Dermis lymphatic vessel endothelial cell (primary cell): ENCODE data around the gene SAPCD2. TPM values are rescaled to one million over a fixed set of nuclear protein-coding genes. Genes with fewer than 3 reads are reported as not detected.

ENCODE experiments used
- total RNA-seq: library from RNA; depleted of rRNA; stranded (reverse); fragments of >200 nt; gene quantifications from 2 replicates; pipeline ENCODE4 v1.2.1, GENCODE V29; 2014

The SAPCD2 gene, protein sequence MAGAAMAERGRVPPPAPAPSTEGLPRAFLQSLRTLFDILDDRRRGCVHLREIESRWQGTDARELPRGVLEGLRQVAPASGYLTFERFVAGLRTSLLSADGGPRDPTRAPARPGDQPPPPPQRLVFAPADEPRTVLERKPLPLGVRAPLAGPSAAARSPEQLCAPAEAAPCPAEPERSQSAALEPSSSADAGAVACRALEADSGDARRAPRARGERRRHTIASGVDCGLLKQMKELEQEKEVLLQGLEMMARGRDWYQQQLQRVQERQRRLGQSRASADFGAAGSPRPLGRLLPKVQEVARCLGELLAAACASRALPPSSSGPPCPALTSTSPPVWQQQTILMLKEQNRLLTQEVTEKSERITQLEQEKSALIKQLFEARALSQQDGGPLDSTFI
- total RNA-seq = 2.0 and 2.5 TPM in 2 replicates

DNA sequence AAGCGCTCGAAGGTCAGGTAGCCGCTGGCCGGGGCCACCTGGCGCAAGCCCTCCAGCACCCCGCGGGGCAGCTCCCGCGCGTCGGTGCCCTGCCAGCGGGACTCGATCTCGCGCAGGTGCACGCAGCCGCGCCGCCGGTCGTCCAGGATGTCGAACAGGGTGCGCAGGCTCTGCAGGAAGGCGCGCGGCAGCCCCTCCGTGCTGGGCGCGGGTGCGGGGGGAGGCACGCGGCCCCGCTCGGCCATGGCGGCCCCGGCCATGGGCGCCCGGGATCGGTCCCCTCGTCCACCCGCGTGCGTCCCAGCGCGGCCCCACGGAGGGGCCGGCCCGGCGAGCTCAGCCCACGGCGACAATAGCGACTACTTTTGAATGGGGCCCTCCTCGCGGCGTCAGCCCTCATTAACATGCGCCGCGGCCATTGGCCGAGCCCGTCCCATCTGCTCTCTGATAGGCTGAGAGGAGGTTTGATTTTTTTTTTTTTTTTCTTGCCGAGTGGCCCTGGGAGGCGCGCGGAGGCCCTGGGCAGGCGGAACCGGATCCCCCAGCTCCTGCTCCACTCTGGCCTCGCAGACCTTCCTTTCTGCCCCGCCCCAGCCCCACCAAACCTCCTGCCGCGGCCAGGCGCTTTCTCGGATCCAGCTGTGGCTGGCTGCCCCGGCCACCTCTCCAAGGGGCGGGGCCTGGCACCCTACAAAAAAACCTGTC is at the start of gene SAPCD2:
SAPCD2 (minus strand) TSS at position 357 of the 705 bp plus-strand sequence; CDS start at position 260, 97 bp downstream.

DNA sequence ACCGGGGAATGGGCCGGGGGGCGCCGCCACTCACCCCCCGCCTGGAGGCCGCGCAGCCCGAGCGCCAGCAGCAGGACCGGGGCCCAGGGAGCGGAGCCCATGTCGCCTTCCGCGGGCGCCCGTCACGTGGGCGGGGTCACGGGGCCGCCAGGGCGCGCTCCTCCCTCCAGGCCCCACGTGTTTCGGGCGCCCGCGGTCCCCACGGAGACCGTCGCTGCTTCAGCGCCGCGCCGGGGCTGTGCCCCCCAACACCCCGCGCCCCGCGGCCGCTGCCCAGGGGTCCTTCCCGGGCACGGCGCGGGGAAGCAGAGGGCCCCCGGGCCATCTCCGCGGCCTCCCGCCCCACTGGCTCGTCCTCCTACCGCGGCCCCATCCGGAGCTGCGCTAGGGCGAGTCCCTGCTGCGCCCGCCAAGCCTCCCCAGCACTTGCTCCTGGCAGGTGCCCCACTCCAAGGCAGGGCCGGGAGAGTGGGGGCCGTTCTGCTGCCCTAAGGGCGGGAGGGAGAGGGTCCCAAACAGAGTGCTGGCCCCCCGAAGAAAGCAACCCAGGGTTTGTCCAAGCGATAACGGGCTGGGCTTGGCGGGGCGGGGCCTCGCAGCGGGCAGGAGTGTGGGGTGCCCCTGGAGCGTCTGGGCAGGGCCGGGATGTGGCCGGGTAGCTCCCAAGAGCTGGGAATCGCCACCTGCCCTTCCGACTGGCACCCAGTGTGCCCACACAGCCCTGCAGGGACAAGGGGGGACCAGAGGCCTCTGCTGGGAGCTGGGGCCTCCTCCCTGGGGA is 44.4 kb upstream of the SAPCD2 start, which contains the start of gene DPP7:
DPP7 (minus strand) TSS at position 121 of the 781 bp plus-strand sequence; CDS start at position 101, 20 bp downstream.

DNA sequence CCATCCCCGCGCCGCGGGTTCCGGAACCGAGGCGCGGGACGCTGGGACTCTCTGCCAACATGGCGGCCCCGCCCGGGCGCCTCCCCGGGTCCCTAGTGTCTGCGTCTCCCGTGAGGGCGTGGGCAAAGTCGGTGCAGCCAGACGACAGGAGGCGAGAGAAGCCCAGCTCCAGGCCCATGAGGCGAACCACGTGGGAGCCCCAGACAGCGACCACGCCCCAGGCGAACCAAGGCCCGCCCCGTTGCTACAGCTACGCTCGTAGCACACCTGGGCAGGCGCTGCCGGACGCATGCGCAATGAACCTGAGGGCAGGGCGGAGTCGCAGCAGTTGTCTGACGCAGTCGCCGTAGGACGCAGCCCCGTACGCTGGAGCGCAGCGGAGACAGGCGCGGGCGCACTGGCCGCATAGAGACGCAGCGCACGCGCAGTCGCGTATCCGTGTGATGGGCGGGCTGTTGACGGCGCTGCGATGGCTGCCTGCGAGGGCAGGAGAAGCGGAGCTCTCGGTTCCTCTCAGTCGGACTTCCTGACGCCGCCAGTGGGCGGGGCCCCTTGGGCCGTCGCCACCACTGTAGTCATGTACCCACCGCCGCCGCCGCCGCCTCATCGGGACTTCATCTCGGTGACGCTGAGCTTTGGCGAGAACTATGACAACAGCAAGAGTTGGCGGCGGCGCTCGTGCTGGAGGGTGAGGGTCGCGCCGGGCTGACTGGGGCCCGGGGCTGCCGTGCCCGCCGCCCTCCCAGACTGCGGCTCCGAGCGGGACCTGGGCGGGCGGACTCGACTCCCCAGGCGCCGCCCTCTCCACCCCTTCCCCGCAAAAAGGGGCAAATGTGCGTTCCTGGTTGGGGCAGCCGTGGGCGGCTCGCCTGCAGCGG is 16.4 kb upstream of the SAPCD2 start, which contains the start of gene MAN1B1:
MAN1B1 (plus strand) TSS at position 455 of the 878 bp plus-strand sequence; CDS start at position 470, 15 bp downstream.

DNA sequence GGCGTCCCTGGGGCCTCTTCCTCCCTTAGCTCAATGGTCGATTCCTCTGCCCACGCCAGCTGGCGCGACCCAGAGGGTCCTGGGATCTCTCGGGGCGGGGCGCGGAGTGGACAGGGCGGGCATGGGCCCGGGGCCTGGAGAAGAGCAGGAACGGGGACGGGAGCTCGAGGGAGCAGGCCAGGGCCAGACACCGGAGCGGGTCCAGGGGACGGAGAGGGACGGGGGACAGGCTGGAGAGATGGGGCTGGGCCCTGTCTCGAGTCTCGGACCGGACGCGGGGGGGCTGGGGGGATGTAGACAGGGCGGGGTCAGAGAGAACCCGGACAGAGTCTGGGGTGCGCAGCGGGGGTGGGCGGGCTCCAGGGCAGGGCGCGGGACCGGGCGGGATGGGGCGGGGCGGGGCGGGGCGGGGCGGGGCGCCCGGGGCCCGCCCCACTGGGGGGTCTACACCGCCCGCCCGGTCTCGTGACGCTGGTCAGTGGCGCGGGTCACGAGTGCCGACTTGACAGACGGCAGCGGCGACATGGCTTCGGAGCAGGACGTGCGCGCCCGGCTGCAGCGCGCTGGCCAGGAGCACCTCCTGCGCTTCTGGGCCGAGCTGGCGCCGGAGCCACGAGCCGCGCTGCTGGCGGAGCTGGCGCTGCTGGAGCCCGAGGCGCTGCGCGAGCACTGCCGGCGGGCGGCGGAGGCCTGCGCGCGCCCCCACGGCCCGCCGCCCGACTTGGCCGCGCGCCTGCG is 6.8 kb upstream of the SAPCD2 start, which contains the start of gene UAP1L1:
UAP1L1 (plus strand) TSS at position 508 of the 738 bp plus-strand sequence; CDS start at position 524, 16 bp downstream.

DNA sequence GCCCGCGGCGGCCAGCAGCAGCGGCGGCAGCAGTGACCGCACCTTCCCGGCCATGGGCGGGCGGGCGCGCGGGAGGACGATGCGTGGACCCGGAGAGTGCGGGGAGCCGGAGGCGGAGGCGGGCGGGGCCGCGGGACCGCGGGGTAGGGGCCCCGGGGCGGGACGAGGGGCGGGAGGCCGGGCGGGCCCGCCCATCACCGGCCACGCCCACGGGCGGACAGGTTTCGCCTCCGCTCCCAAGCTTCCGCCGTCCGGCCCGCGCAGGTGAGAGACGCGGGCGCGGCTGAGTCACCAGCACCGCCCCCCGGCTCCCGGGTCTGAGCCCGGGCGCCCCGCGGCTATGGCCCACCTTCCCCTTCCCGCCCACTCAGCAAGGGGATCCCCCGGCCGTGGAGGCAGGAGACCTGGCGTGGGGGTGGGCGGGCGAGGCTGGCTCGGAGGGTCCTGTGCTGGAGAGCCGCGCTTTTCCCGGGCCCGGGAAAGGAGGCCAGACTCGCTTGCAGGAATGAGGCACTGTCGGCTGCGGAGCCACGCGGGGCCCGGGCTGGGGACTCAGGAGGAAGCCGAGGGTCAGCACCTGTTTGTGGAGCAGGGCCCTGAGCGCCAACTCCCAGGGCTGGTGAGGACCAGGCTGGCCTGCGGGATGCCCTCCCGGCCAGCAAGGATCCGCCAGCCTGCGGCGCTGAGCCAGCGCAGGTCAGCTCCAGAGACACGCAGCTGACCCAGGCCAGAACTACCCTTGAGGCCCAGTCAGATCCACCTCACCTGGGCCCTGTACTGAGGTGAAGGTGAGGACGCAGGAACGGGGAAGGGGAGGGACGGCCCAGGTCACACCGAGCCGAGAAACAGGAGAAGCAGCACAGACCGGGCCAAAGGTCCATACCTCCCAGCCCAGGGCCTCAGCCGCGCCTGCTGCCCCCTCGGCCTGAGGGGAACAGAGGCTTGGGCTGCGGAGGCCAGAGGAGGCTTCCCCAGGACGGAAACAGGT is 16.1 kb downstream of the SAPCD2 start, which contains the start of gene ENTPD2:
ENTPD2 (minus strand) TSS at position 118 of the 988 bp plus-strand sequence; CDS start at position 54, 64 bp downstream.

DNA sequence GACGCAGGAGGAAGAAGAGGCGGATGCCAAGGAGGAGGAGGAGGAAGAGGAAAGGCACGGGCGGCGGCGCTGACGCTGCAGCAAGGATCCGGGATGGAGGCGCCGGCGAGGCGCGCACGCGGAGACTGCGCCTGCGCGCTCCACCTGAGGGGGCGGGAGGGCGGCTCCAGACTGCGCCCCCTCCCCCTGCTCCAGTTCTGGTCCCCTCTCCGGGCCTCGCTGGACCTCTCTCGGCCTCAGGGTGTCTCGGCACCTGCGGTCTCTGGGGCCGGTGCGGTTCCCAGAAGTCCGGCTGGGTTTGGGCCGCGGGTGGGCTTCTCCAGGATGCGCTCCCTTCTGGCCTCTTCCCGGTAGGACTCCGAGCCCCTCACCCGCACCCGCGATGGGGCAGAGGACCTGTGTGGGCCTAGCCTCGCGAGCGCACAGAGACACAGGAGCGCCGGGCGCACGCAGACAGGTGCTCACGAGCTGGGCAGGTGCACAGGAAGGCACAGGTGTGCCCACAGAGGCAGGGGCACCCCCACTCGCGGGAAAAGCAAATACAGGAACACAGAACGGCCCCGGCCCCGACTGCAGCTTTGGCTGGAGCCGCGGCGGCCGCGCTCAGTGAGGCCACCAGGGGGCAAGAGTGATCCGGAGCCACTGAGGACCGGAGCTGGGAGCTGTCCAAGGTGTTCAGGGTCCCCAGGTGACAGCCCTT is 24.1 kb downstream of the SAPCD2 start, which contains the start of gene NPDC1:
NPDC1 (minus strand) TSS at position 90 of the 700 bp plus-strand sequence. CDS start 188 bp downstream, outside the sequence.

DNA sequence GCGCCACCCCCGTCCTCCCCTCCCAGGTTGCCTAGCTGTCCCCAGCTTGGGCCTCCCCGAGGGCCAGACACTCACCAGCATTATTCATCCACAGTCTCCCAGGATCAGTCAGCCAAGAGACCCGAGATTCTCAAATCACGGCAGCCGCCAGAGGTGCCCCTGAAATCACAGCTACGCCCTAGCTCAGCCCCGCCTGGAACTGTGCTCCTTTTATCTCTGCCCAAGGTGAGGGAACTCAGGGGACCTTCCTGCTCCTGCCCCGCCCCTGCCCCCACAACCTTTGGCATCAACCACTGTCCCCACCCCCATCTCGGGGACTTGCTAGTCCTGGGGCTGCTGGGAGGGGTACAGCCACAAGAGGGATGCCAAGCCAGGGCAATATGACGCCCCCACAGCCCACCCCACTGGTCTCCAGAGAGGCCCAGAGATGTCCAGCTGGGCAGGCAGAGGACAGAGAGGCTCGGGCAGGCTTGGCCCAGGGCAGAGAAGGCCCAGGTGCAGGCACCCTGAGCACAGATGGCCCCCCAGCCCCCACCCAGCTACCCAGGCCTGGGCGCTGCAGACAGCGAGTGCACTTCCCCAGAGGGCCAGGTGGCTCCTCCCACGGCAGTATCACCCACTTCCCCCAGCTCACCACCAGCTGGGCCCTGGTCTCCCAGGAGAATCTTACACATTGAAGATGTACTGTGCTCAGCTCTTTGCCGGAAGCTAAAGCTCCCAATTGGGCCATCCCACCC is 38.3 kb downstream of the SAPCD2 start, which contains the start of gene FUT7:
FUT7 (minus strand) TSS at position 185 of the 737 bp plus-strand sequence; CDS start at position 88, 97 bp downstream.

DNA sequence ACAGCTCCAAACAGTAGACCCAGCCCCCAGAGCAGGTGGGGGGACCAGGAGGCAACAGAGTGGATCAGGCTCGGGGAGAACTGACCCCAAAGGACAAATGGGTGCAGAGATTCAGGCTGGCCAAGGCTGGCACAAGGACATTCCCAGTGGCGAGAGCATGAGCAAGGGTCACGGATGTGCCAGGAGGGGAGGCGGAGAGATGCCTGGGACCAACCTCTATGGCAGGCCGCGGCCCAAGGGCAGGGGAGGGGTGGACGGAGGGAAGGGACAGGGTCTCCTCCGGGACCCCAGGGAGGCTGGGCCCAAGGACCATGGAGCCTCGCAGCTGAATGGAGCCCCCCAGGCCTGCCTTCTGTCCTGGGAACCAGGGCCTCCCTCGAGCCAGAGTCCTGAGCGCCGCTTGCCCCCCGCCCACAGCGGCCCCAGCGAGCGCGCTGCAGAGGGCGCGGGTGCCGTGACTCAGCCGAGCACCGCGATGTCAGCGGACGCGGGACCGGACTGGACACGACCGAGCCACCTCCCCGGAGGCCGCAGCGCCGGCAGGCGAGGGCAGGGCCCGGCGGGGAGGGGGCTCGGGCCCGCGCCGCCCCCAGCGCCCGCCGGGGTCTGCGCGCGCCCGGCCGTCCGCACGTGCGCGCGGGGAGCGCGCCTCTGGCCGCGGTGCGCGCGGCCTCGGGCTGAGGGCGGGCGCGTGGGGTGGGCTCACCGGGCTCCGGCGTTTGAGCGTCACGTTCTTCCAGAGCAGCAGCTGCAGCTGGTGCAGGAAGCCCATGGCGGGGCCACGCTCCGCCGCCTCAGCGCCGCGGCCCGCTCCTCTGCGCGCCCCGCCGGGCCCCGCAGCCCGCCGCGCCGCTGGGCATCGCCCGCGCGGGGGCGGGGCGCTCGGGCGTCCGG is 42.7 kb downstream of the SAPCD2 start, which contains the start of gene ABCA2:
ABCA2 (minus strand) TSS at position 869 of the 894 bp plus-strand sequence; CDS start at position 772, 97 bp downstream.

Other genes starting within 250 kb of the SAPCD2 start
- gene AJM1, start 228.1 kb downstream of the SAPCD2 start, total RNA-seq = 0.60 and 0.65 TPM in 2 replicates
- 185 and 194 TPM in 2 replicates for gene PHPT1, start 221.1 kb downstream of the SAPCD2 start, total RNA-seq
- 0.52 and 0.65 TPM in 2 replicates for gene MAMDC4, start 218.2 kb downstream of the SAPCD2 start, total RNA-seq
- 286 and 317 TPM in 2 replicates for gene EDF1, start 204.2 kb downstream of the SAPCD2 start, total RNA-seq
- gene TRAF2, start 184.0 kb downstream of the SAPCD2 start, total RNA-seq = 12.7 and 18.0 TPM in 2 replicates
- 140 and 161 TPM in 2 replicates for gene FBXW5, start 125.8 kb downstream of the SAPCD2 start, total RNA-seq
- 0.54 and 0.77 TPM in 2 replicates for gene C8G, start 125.3 kb downstream of the SAPCD2 start, total RNA-seq
- gene LCN12, start 118.3 kb downstream of the SAPCD2 start, total RNA-seq = 0.11 TPM in 1 of 2 replicates, not detected in the other
- gene PTGDS, start 93.1 kb downstream of the SAPCD2 start, total RNA-seq = 0.43 and 2.8 TPM in 2 replicates
- gene LCNL1, start 87.6 kb downstream of the SAPCD2 start, total RNA-seq = under 0.01 TPM in 1 of 2 replicates, not detected in the other
- gene PAXX, start 78.1 kb downstream of the SAPCD2 start, total RNA-seq = 8.0 and 9.2 TPM in 2 replicates
- not detected in 2 replicates for gene CLIC3, start 74.0 kb downstream of the SAPCD2 start, total RNA-seq
- 4.8 and 6.8 TPM in 2 replicates for gene ABCA2, start 42.3 kb downstream of the SAPCD2 start, total RNA-seq
- not detected in 2 replicates for gene FUT7, start 38.5 kb downstream of the SAPCD2 start, total RNA-seq
- gene NPDC1, start 24.4 kb downstream of the SAPCD2 start, total RNA-seq = 4.8 and 8.2 TPM in 2 replicates
- gene ENTPD2, start 16.5 kb downstream of the SAPCD2 start, total RNA-seq = not detected in 2 replicates
- gene UAP1L1, start 7.0 kb upstream of the SAPCD2 start, total RNA-seq = 19.7 and 21.1 TPM in 2 replicates
- gene MAN1B1, start 16.4 kb upstream of the SAPCD2 start, total RNA-seq = 54.2 and 55.7 TPM in 2 replicates
- 77.3 and 94.1 TPM in 2 replicates for gene DPP7, start 44.2 kb upstream of the SAPCD2 start, total RNA-seq
- under 0.01 TPM in 1 of 2 replicates, not detected in the other for gene GRIN1, start 68.6 kb upstream of the SAPCD2 start, total RNA-seq
- not detected in 2 replicates for gene LRRC26, start 99.5 kb upstream of the SAPCD2 start, total RNA-seq
- gene TMEM210, start 101.5 kb upstream of the SAPCD2 start, total RNA-seq = 0.09 TPM in 1 of 2 replicates, not detected in the other
- gene ANAPC2, start 118.0 kb upstream of the SAPCD2 start, total RNA-seq = 19.9 and 20.9 TPM in 2 replicates
- gene SSNA1, start 118.1 kb upstream of the SAPCD2 start, total RNA-seq = 81.8 and 83.4 TPM in 2 replicates
- 2.3 and 3.4 TPM in 2 replicates for gene TPRN, start 130.2 kb upstream of the SAPCD2 start, total RNA-seq
- 21.4 and 23.5 TPM in 2 replicates for gene TMEM203, start 135.1 kb upstream of the SAPCD2 start, total RNA-seq
- gene NDOR1, start 135.1 kb upstream of the SAPCD2 start, total RNA-seq = 2.1 and 2.2 TPM in 2 replicates
- gene RNF208, start 151.7 kb upstream of the SAPCD2 start, total RNA-seq = 0.09 and 0.11 TPM in 2 replicates
- gene CYSRT1, start 154.6 kb upstream of the SAPCD2 start, total RNA-seq = 0.22 and 0.26 TPM in 2 replicates
- gene RNF224, start 156.9 kb upstream of the SAPCD2 start, total RNA-seq = not detected in 2 replicates
- gene SLC34A3, start 160.3 kb upstream of the SAPCD2 start, total RNA-seq = not detected in 2 replicates
- 76.1 and 80.8 TPM in 2 replicates for gene TUBB4B, start 170.7 kb upstream of the SAPCD2 start, total RNA-seq
- 0.54 TPM in 1 of 2 replicates, not detected in the other for gene STPG3, start 180.7 kb upstream of the SAPCD2 start, total RNA-seq
- gene NELFB, start 184.8 kb upstream of the SAPCD2 start, total RNA-seq = 51.5 and 52.8 TPM in 2 replicates
- gene TOR4A, start 207.2 kb upstream of the SAPCD2 start, total RNA-seq = 24.7 and 25.0 TPM in 2 replicates
- 23.0 and 41.4 TPM in 2 replicates for gene NRARP, start 231.7 kb upstream of the SAPCD2 start, total RNA-seq